ENCODE results near the gene CAMK4.

DNA sequence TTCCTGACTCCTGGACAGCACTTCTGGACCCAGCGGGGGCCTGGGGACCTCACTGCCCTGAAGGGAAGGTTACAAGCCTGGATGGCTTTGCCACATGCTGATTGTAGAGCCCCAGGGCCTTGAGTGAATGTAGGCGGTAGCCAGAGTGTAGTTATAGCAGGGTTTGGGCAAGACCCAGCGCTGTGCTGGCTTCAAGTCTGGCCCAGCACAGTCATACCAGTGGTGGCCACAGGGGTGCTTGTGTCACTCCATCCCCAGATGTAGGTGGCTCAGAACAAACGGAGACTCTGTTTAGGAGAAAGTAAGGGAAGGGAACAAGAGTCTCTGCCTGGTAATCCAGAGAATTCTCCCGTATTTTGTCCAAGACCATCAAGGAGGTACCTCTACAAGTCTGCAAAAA lies 203.6 kb downstream of the CAMK4 start:
- TF ChIP-seq, protein P1, sequence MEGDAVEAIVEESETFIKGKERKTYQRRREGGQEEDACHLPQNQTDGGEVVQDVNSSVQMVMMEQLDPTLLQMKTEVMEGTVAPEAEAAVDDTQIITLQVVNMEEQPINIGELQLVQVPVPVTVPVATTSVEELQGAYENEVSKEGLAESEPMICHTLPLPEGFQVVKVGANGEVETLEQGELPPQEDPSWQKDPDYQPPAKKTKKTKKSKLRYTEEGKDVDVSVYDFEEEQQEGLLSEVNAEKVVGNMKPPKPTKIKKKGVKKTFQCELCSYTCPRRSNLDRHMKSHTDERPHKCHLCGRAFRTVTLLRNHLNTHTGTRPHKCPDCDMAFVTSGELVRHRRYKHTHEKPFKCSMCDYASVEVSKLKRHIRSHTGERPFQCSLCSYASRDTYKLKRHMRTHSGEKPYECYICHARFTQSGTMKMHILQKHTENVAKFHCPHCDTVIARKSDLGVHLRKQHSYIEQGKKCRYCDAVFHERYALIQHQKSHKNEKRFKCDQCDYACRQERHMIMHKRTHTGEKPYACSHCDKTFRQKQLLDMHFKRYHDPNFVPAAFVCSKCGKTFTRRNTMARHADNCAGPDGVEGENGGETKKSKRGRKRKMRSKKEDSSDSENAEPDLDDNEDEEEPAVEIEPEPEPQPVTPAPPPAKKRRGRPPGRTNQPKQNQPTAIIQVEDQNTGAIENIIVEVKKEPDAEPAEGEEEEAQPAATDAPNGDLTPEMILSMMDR (IDR thresholded peaks at IDR 0.05; ENCODE audit: insufficient read depth, low read depth, low read length), result no peak
- no peak for TF ChIP-seq EZH2 (IDR thresholded peaks at IDR 0.05; ENCODE audit: insufficient read depth, low read length)
